ENCODE results near the gene ARHGAP18. TPM values are rescaled to one million over a fixed set of nuclear protein-coding genes. Genes with fewer than 3 reads are reported as not detected.

ARHGAP18 gene
- total RNA-seq, 1 donor from 2014 or later, result 38.6 TPM

- Histone ChIP-seq H3K4me1 (ENCODE audit: insufficient read depth, low read length) (peaks cover 10% of the 10 kb centered on the region), H3K36me3 (ENCODE audit: insufficient read depth, low read length) (no peaks in the 10 kb centered on the region), H4K20me1 (ENCODE audit: insufficient read depth, low read length) (peaks cover 6% of the 10 kb centered on the region), H3K27me3 (ENCODE audit: insufficient read depth, low read length) (no peaks in the 10 kb centered on the region), H3K9ac (ENCODE audit: low read length) (peak overlapping the region; percentile 84), H3K4me3 (ENCODE audit: insufficient read depth, low read depth, low read length) (peak overlapping the region; percentile 77), H3K9me3 (ENCODE audit: insufficient read depth, low read depth, low read length) (no peaks in the 10 kb centered on the region), H2AFZ (ENCODE audit: low read depth, low read length) (peak overlapping the region; percentile 65), H3K4me2 (ENCODE audit: low read length) (peak overlapping the region; percentile 91), H3K27ac (ENCODE audit: low read depth, low read length) (peak overlapping the region; percentile 60), H3K79me2 (ENCODE audit: insufficient read depth, low read length) (peaks cover 55% of the 10 kb centered on the region)
- Mint-ChIP-seq H3K36me3 (ENCODE audit: low read depth, unreplicated experiment) (peaks cover 4% of the 10 kb centered on the region), H3K9me3 (ENCODE audit: unreplicated experiment) (no peaks in the 10 kb centered on the region), H3K27ac (ENCODE audit: unreplicated experiment) (peak overlapping the region; percentile 72), H3K4me1 (ENCODE audit: low read depth, unreplicated experiment) (peaks cover 22% of the 10 kb centered on the region), H3K27me3 (ENCODE audit: low read depth, unreplicated experiment) (no peaks in the 10 kb centered on the region), H3K4me3 (ENCODE audit: unreplicated experiment) (peak overlapping the region; percentile 99)
- no peak for FAIRE-seq
- DNase-seq (ENCODE audit: low read depth), result peak; percentile 50
- no peak for TF ChIP-seq EZH2 (IDR thresholded peaks at IDR 0.05; ENCODE audit: insufficient read depth, low read length)
- TF ChIP-seq, protein P1, sequence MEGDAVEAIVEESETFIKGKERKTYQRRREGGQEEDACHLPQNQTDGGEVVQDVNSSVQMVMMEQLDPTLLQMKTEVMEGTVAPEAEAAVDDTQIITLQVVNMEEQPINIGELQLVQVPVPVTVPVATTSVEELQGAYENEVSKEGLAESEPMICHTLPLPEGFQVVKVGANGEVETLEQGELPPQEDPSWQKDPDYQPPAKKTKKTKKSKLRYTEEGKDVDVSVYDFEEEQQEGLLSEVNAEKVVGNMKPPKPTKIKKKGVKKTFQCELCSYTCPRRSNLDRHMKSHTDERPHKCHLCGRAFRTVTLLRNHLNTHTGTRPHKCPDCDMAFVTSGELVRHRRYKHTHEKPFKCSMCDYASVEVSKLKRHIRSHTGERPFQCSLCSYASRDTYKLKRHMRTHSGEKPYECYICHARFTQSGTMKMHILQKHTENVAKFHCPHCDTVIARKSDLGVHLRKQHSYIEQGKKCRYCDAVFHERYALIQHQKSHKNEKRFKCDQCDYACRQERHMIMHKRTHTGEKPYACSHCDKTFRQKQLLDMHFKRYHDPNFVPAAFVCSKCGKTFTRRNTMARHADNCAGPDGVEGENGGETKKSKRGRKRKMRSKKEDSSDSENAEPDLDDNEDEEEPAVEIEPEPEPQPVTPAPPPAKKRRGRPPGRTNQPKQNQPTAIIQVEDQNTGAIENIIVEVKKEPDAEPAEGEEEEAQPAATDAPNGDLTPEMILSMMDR (IDR thresholded peaks at IDR 0.05; ENCODE audit: insufficient read depth, low read depth, low read length), result no peak
These were observed 695 bp downstream of the ARHGAP18 start for GRCh38 chr6:129709196-129709768.

- Mint-ChIP-seq H3K27ac (ENCODE audit: unreplicated experiment) (peak overlapping the region; percentile 72), H3K4me1 (ENCODE audit: low read depth, unreplicated experiment) (peaks cover 22% of the 10 kb centered on the region), H3K9me3 (ENCODE audit: unreplicated experiment) (no peaks in the 10 kb centered on the region), H3K4me3 (ENCODE audit: unreplicated experiment) (peak overlapping the region; percentile 99), H3K27me3 (ENCODE audit: low read depth, unreplicated experiment) (no peaks in the 10 kb centered on the region), H3K36me3 (ENCODE audit: low read depth, unreplicated experiment) (peaks cover 4% of the 10 kb centered on the region)
- peak overlapping the region; percentile 77 for H3K4me3 ChIP-seq (ENCODE audit: insufficient read depth, low read depth, low read length)
- H3K27ac ChIP-seq (ENCODE audit: low read depth, low read length), result no peak overlapping the region
- no peaks in the 10 kb centered on the region for H3K27me3 ChIP-seq (ENCODE audit: insufficient read depth, low read length)
- H3K9ac ChIP-seq (ENCODE audit: low read length), result peak overlapping the region; percentile 84
- FAIRE-seq, result no peak
- H4K20me1 ChIP-seq (ENCODE audit: insufficient read depth, low read length), result peaks cover 6% of the 10 kb centered on the region
- DNase-seq (ENCODE audit: low read depth), result no peak
- no peaks in the 10 kb centered on the region for H3K9me3 ChIP-seq (ENCODE audit: insufficient read depth, low read depth, low read length)
- H2AFZ ChIP-seq (ENCODE audit: low read depth, low read length), result no peak overlapping the region
- H3K4me2 ChIP-seq (ENCODE audit: low read length), result peak overlapping the region; percentile 91
- TF ChIP-seq EZH2 (IDR thresholded peaks at IDR 0.05; ENCODE audit: insufficient read depth, low read length), result no peak
- TF ChIP-seq, protein P1 (IDR thresholded peaks at IDR 0.05; ENCODE audit: insufficient read depth, low read depth, low read length), result no peak
- no peaks in the 10 kb centered on the region for H3K36me3 ChIP-seq (ENCODE audit: insufficient read depth, low read length)
- H3K4me1 ChIP-seq (ENCODE audit: insufficient read depth, low read length), result peaks cover 10% of the 10 kb centered on the region
- H3K79me2 ChIP-seq (ENCODE audit: insufficient read depth, low read length), result peaks cover 61% of the 10 kb centered on the region
These were observed 1.3 kb downstream of the ARHGAP18 start for GRCh38 chr6:129708496-129709195.
